CD4-positive, alpha-beta T cell treated with Interleukin-12 subunit alpha and Interleukin-12 subunit beta, for 1 hour (primary cell): ENCODE results near the gene SPG7.

Experiments used
- DNase-seq: peaks from one replicate; pipeline ENCODE4 v3.0.0-alpha.2; 2020

The SPG7 gene

DNA sequence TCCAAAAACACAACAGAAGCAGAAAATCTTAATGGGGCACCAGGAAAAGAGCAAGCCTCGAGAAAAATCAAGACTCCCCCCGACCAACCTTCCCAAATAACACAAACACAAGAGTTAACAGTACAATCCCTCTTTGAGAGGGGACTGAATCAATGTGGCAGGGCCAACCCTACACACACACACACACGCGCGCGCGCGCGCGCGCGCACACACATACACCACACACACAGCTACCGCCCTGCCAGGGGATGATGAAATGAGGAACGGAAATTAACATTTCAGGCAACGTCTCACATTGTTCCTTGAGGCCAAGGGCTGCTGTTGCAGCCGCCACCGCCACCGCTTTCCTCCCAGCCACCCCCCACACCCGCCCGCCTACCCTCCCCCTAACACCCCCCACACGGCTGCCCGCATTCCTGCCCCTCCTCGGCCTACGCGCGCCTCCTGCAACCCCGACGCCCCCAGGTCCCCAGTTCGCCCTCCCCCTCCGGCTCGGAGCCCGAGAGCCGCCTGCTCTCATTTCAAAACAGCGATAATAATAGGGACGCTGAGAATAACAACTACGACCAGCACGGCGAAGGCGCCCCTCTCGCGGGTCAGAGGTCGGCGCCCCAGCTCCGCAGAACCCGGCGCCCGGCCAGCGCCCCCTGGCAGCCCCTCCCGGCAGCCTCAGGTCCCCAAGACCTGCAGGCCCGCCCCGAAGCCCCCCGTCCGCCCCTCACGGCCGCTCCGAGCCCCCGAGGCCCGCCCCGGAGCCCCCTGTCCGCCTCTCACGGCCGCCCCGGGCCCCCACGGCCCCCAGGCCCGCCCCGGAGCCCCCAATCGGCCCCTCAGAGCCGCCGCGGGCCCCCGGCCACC is 18.9 kb upstream of the SPG7 start:
- DNase-seq, result peak; percentile 91

DNA sequence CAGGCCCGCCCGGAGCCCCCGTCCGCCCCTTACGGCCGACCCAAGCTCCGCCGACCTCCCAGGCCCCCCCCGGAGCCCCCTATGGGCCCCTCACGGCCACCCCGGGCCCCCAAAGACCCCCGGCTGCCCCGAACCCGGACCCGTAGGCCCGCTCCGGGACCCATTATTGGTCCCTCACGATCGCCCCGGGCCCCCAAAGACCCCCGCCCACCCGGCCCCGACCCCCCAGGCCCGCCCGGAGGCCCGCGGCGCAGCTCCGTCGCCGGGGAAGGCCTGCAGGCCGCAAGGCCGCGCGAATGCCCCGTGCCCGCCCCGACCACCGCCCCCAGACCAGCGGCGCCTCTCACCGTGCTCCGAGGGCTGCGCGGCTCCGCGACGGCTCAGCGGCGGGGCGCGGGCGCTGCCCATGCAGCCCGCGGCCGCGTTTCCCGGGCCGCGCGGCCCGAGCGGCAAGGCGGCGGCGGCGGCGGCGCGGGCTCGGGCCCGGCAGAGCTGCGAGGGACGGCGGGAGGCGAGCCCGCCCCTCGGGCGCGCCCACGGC is 18.2 kb upstream of the SPG7 start:
- DNase-seq, result no peak

GRCh38 chr16:89490439-89491237 is 17.6 kb upstream of the SPG7 start, which contains the start of gene ANKRD11:
TSS of gene ANKRD11 (minus strand) at chr16:89490561. CDS start at chr16:89317019, 173,542 bp downstream.
- DNase-seq, result peak; percentile 99

DNA sequence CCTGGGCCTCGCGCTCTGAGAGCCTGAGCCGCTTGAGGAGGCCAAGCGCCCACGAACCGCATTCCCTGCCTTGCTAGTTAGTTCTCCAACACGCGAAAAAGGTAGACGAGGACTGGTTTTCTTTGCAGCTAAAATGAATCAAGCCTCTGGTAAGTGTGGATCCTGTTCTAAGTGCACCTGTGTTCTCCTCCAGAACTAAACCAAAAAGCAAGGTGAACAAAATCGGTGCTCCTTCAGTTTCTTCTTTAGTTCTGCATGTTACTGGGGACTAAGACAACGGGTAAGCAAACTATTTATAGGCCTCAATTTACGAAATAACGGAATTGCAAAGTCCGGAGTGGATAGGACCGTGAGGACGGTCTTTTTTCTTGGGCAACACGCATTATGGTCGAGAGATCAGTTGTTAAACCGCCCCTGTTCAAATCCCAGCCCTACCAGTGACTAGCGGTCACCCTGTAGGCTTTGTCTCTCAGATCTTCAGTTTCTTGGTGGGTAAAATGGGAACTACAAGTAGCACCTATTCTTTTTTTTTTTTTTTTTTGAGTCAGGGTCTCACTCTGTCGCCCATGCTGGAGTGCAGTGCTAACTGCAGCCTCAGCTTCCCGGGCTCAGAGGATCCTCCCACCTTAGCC is 16.8 kb upstream of the SPG7 start:
- DNase-seq, result no peak

DNA sequence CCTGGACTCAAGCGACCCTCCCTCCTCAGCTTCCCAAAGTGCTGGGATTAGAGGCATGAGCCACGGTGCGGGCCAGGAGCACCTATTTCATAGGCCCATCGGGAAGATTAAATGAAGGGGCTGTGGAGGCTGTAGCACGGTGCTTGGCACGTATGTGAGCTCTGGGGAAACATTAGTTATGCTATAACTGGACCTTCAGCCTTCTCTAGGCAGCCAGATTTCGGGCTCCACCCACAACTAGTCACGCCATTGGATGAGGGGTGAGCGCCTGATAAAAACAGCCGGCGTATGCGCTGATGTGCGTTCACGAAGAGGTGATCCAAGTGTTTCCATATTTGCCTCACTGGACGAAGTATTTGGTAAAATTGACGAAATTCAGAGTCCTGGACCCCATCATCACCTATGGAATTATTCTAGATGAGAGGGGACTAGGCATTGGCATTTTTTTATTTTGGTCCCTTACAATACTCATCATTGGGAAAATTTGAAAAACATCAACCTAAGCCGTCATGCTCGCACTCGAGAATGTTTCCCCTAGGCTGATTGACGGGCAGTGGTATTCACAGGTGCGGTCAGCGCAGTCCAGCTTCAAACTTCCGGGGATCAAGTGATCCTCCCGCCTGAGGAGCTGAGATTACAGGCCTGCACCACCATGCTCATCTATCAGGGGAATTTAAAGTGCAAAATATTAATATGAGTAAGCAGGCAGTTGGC is 16.1 kb upstream of the SPG7 start:
- DNase-seq, result no peak

- no peak for DNase-seq
Observed at GRCh38 chr16:89493776-89494175, 14.4 kb upstream of the SPG7 start.

DNA sequence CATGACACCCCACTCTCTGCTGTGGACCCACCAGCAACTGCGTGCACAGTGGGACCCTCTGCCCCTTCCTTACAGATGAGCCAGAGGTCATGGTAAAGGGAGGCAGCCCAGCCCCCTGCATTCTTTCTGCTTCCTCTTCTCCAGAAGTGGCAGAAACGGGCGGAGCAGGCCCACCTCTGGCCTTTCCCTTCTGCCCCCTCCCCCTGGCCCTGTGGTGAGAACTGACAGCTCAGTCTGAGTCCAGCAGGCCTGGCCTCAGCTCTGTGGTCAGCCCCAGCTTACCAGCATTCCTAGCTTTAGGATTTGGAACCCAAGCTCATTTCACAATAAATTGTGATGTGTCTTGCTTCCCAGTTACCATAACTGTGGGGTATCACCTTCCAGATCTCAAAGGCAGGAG is 13.1 kb upstream of the SPG7 start:
- DNase-seq, result no peak

DNA sequence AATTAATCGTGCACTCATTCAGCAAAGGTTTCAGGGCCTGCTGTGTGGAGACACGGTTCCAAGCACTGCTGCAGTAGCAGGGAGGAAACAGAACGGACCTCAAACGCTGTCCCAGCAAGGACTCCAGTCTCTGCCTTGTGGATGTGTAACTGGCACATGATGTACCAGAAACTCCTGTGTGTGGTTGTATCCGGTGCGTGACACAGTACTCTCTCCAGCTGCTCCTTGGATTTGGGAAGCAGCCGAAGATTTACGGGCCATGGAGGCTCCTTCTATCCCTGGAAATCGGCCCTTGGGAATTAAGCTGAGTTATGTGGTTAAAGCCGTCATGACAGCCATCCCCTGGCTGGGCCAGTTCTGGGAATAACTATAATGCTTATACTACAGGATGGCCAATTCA is 9.4 kb upstream of the SPG7 start:
- no peak for DNase-seq

GRCh38 chr16:89499767-89500166 is 8.4 kb upstream of the SPG7 start:
- DNase-seq, result no peak

DNA sequence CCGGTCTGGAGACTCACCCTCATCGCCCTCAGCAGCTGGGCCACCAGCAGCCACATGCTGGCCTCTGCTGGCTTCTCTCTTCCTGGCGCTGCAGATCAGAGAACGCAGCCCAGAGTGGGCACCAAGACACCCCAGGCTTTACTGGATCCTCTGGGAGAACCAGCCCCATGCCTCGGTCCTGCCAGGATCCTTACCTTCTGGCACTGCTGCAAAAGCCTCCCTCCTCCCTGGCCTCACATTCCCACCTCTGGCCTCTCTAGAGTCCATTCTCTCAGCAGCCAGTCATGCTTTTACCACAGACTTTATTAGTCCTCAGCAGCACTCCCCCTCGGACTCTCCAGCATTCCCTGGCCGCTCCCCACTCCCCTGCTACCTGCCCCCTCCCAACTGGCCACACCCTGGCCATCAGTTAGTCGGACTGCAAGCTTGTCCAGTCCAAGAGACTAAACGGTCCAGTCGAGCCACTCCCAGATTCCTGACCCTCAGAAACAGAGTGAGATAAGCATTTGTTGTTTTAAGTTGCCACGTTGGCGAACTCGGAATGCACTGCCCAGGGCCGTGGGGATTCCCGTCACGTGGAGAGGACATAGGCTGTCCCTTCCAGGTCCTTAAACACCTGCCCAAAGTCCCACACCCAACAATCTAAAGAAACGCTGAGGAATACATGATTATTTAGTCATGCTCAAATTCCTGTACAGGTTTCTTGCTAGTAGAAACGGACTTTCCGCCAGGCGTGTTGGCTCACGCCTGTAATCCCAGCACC is 5.9 kb upstream of the SPG7 start:
- DNase-seq, result no peak

GRCh38 chr16:89504091-89504490 is 4.1 kb upstream of the SPG7 start:
- no peak for DNase-seq

GRCh38 chr16:89505204-89506112 is 2.7 kb upstream of the SPG7 start:
- DNase-seq, result peak; percentile 91

DNA sequence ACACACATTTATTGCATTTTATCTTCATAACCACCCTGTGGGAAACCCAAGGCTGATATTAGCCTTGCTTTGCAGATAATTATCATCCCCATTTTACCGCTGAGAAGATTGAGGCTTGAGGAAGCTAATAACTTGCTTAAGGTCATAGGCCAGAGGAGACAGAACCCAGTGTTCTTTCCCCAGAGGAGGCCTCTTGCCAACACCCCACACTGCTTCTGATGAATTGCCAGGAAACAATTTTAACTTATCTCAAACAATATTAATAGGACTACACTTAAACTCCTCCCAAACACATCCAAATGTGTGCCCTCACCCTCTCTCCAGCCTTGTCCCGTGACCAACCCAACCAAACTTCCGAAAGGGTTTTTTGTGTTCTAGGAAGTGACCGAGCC is 2.1 kb upstream of the SPG7 start:
- DNase-seq, result no peak

DNA sequence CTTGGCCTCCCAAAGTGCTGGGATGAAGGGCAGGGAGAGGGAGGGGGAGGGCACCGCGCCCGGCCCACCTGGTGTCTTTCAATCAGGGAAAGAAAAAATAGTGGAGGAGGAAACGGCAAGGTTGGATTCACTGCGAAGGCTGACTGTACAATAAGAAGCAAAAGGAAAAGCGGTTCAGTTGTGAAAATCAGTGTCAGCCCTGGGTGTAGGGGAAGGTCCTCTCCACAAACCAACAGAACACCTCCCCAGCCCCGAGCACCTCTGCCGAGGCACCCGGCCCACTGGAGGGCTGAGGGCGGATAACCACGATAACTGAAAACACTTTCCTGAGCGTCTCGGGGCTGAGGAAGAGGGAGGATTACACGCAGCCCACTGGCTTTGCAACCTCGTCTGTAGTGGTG is 1.4 kb upstream of the SPG7 start:
- DNase-seq, result peak; percentile 50

DNA sequence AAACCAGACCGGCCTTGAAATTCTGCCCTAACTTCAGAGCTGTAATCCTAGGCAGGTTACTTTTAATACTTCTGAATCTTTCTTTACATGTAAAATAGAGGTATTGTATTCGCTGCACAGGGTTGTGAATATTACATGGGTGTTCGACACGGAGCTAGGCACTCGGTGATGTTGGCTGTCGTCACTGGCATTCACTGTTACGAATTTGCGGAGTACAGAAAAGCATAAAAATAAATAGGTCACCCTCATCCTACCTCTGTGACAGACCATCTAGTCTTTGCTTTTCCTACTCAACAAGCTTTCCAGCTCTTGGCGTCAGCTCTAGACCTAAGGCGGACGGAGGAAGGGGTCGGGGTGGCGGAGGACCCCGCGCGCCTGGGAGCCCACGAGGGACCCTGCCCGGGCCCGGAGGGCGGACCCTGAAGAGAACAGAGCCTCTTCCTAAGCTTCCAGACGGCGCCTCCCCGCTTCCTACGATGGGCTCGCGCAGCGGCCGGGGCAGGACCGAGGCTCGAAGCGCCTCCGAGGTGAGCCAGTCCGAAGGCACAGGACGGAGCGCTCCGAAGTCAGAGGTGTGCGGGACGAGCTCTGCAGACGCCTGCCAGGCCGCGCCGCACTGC is 879 bp upstream of the SPG7 start:
- peak; percentile 26 for DNase-seq

- DNase-seq, result no peak
Observed at GRCh38 chr16:89510526-89510925, 2.3 kb downstream of the SPG7 start.

DNA sequence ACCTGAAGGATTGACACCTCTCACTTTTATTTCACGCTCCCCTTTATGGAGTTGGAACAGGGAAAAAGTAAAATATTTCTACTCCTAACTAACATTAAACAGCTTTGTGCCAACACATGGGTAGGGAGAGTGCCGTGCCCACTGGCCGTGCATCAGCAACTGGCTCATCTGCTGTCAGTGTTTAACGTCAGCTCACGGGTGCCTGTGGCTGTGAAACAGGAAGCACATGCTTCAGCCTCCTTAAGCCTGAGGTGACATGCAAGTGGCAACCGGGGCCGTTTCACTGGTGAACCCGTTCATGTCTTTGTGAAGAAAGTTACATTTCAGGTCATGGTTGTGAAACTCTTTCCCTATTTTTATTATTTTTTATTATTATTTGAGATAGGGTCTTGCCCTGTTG is 3.2 kb downstream of the SPG7 start:
- no peak for DNase-seq

- DNase-seq, result no peak
Observed at GRCh38 chr16:89512453-89512852, 4.2 kb downstream of the SPG7 start.

GRCh38 chr16:89517128-89517527 is 8.9 kb downstream of the SPG7 start:
- no peak for DNase-seq

GRCh38 chr16:89519881-89520280 is 11.7 kb downstream of the SPG7 start:
- no peak for DNase-seq
